Measurements from ENCODE around the gene ACTL6A. TPM values are rescaled to one million over a fixed set of nuclear protein-coding genes. Genes with fewer than 3 reads are reported as not detected.

The ACTL6A gene
- total RNA-seq = 33.6 and 50.6 TPM in 2 replicates

GRCh38 chr3:179562591-179563270, at the start of gene ACTL6A:
Gene ACTL6A, plus strand, starts transcription at chr3:179562926. Its CDS starts 167 bp downstream, at chr3:179563093.

GRCh38 chr3:179604321-179605078, 41.8 kb downstream of the ACTL6A start, which contains the start of the genes MRPL47 and NDUFB5:
Gene MRPL47, minus strand, starts transcription at chr3:179604638. Its CDS starts 14 bp downstream, at chr3:179604624.
Gene NDUFB5, plus strand, starts transcription at chr3:179604794. Its CDS starts 22 bp downstream, at chr3:179604816.

Small RNA genes within 50 kb of the gene (small RNA-seq; reads per million reads assigned to genes)
- gene AC090425.1 = not detected
- not detected for gene RF01210

Other genes with a start within 250 kb of the ACTL6A start
- gene ZNF639, start 239.9 kb upstream of the ACTL6A start, total RNA-seq = 55.7 and 59.4 TPM in 2 replicates
- 47.4 and 60.8 TPM in 2 replicates for gene MFN1, start 215.2 kb upstream of the ACTL6A start, total RNA-seq
- 121 and 128 TPM in 2 replicates for gene GNB4, start 111.5 kb upstream of the ACTL6A start, total RNA-seq
- 16.6 and 22.7 TPM in 2 replicates for gene MRPL47, start 41.7 kb downstream of the ACTL6A start, total RNA-seq
- 59.1 and 70.7 TPM in 2 replicates for gene NDUFB5, start 41.9 kb downstream of the ACTL6A start, total RNA-seq
- gene USP13, start 90.1 kb downstream of the ACTL6A start, total RNA-seq = 14.6 and 16.0 TPM in 2 replicates

All from hair follicle dermal papilla cell (primary cell).